ENCODE results near the gene NPB.

Gene NPB

DNA sequence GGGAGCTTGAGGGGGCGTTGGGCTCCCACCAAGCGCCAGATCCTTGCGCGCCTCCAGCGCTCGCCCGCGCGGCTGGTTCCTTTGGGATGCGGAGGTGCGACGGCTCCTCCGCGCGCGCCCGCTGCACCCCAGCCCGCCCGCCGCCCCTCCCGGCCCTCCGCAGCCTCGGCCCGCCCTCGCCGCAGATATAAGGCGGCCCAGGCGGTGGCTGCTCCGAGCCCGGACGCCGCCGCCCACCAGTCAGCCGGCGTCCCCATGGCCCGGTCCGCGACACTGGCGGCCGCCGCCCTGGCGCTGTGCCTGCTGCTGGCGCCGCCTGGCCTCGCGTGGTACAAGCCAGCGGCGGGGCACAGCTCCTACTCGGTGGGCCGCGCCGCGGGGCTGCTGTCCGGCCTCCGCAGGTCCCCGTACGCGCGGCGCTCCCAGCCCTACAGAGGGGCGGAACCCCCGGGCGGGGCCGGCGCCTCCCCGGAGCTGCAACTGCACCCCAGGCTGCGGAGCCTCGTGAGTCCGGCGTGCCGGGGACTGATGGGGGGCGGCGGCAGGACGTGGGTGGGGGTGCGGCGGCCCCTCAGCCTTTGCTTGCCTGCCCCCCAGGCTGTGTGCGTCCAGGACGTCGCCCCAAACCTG lies at the start of gene NPB:
Gene NPB (plus strand): TSS at position 216 of the 630 bp plus-strand sequence. CDS start 40 bp downstream, at position 256.
- DNase-seq (ENCODE audit: low read depth in 2 of 2), result no peak

DNA sequence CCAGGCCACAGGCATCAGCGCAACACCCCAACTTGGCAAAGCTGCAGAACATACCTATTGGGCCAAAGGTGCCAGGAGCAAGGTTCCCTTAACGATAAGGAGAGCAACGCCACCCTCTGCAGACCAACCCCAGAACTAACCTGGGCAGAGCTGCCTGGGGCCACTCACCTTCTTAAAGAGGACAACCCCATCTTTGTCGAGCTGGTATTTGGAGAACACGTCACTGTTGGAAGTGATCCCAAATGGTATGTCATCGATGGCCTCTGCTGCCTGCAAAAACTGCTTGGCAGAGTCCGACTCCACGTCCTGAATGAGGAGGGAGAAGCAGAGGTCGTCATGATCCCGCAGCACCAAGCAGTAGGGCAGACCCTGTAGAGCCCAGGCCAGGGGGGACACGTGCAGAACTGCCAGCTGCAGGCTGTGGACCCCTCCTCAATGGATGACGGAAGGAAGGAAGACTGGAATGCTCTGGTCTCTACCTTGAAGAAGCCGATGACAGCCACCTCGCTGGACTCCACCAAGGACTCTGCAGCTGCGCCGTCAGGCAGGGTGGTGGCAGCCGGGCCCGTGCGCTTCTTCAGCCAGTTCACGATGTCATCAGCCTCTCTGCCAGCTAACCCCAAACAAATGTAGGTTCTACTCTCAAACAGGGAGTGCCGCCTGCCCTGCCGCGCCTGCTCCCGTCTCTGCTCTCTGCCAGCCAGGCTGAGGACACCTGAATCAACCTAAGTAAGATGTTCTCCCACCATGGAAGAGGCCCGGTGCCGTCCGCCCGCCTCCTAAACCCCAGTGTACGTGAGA lies 46.9 kb upstream of the NPB start:
- no peak for DNase-seq (ENCODE audit: low read depth in 2 of 2)

DNA sequence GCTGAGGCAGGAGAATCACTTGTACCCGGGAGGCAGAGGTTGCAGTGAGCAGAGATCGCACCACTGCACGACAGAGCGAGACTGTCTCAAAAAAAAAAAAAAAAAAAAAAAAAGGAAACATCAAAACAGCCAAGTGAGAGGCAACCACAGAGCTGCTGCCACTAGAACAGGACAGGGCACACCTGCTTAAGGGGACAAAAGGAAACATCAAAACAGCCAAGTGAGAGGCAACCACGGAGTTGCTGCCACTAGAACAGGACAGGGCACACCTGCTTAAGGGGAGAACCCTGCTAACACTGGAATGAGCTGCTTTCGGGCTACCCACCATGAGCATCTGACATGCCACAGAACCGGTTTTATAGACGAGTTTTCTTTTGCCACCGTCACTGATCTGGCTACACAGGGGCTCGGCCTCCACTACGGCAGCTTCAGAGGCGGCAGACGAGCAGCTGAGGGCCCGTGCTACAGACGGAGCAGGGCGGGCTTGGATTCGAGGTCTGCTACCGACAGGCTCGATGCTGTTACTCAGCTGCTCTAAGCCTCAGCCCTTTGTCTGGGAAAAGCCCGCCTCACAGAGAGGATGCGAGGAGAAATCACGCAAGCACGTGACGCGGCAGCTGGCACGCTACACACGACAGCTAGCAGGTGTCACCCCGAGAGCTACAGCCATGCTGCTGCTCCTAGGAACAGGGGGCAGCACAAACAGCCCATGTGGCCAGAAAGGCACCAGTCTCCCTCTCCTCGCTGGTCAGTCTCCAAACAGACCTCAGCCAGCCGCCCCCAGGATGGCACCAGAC lies 43.7 kb upstream of the NPB start:
- no peak for DNase-seq (ENCODE audit: low read depth in 2 of 2)

DNA sequence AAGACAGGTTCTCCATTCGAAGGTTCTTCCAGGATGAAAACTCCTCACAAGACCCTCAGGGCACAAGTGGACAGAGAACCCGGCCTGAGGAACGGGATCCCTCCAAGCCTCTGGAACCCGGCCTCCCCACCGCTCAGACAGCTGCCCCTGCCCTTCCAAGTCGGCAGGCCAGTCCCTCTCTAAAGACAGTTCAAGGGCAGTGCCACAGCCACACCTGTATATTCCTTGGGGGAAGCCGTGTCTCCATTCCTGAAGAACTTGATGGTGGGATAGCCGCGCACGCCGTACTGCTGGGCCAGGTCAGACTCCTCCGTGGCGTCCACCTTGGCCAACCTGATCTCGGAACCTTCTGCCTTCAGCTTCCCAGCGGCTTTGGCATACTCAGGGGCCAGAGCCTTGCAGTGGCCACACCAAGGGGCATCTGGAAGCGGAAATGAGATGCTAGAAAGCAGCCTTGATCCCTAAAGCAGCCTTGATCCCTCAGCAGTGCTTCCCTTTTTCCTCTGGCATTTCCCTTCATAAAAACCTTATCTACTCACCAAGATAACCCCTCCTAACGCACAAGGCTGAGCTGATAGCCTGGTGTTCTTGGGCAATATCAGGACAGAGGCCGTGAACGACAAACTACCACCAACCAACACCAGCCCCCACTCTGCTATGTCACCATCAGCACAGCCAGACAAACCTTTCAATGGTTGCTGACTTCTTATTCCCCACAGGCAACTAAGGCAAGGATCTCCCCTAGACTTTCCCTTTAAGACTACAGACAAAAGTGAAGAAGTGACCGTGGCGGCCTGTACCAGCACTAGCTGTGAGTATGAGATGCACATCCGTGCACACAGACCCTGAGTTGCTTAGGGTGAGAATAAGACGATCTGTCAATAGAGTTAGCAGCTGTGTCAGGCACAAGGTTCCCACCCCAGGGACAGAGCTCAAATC lies 42.8 kb upstream of the NPB start:
- DNase-seq (ENCODE audit: low read depth in 2 of 2), result no peak

DNA sequence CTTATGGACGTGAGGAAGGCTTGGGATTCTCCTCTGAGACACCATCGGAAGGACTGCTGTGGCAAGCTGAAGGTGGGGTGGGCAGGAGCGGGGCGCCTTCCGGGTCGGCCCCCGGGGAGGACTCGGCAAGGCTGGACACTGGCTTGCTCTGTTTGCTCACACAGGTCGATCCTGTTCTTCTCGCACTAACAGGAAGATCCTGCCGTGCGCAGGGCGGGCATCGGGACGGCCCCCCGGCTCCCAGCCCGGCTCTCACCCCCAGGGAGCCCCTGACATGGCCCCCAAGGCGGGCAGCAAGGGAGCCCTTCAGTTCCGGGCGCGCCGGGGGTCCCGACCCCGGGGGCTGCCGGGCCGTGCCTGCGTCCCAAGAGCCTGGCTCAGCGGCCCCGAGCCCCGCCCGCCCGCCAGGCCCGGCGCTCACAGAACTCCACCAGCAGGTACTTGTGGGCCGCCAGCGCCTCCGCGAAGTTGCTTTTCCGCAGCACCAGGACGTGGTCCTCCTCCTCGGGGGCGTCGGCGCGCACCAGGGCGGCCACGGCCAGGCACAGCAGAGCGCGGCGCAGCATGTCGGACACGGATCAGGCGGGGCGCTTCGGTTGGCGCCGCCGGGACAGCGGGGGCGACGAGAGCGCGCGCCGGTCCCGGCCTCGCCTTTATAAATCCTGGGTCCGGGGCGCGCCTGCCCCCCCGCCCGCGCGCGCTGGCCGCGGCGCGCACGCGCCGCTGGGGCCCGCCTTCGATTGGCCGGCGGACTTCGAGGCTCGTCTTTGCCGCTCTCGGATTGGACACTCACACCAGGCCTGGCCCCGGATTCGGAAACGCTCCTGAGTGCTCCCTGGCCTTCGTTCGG lies 41.9 kb upstream of the NPB start, which contains the start of gene P4HB:
Gene P4HB (minus strand): TSS at position 630 of the 850 bp plus-strand sequence. CDS start 64 bp downstream, at position 566.
- peak in 1 of 2 donors; percentile 93 for DNase-seq (ENCODE audit: low read depth in 2 of 2)

DNA sequence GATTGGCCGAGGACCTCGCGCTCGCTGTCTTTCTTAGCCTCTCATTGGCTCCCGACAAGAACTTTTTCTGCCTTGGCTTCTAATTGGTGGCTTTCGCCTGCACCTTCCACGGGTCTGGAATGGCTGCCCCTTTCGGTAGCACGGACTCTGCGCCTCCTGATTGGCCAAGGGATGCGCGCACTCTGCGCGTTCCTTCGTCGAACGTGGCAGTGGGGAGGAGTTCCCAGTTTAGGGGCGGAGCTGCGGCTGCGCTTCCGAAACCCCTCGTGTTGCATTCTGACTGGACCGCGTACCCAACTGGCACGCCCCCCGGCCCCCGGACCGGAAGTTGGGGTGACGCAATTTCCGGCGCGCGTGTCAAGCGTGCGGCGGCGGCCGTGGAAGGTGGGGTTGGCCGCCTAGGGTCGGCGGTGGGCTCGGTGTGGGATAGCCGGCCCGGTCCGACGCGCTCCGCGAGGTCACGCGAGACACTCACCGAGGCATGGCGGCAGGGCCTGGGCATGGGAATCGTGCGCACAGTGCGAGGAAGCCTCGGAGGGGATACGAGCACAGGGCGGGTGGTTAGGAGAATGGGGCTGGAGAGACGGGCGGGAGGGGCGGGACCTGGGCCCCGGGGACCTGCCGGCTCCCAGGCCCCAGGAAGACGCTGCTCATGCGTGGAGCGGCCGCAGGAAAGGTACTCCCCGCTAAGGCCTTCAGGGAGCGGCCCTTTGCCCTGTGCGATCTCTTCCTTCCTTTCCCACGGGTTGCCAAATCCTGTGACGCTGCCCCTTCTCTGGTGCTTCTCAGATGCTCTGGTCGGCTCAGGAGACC lies 41.1 kb upstream of the NPB start:
- DNase-seq (ENCODE audit: low read depth in 2 of 2), result peak; percentile 97 to 99

DNA sequence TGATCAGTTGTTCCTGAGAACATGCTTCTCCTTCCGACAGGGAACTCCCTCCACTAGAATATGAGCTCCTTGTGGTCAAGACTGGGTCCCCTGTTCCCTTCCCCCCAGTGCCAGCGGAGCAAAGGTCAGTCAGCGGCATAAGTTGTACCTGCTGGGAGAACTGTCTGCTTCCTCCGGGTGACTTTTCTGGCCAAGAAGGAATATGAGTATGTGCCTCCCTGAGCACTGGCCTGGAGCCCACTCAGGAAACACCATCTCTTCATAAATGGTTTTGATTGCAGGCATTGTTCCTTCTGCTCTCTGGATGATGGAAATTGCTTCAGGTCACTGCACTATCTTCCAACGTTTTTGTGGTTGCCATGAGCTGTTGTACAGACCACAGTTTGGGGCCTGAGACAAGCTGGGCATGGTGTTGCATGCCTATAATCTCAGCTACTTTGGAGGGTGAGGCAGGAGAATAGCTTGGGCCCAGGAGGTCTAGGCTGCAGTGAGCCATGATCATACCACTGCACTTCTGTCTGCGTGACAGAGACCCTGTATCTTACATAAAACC lies 38.8 kb upstream of the NPB start:
- no peak for DNase-seq (ENCODE audit: low read depth in 2 of 2)

DNA sequence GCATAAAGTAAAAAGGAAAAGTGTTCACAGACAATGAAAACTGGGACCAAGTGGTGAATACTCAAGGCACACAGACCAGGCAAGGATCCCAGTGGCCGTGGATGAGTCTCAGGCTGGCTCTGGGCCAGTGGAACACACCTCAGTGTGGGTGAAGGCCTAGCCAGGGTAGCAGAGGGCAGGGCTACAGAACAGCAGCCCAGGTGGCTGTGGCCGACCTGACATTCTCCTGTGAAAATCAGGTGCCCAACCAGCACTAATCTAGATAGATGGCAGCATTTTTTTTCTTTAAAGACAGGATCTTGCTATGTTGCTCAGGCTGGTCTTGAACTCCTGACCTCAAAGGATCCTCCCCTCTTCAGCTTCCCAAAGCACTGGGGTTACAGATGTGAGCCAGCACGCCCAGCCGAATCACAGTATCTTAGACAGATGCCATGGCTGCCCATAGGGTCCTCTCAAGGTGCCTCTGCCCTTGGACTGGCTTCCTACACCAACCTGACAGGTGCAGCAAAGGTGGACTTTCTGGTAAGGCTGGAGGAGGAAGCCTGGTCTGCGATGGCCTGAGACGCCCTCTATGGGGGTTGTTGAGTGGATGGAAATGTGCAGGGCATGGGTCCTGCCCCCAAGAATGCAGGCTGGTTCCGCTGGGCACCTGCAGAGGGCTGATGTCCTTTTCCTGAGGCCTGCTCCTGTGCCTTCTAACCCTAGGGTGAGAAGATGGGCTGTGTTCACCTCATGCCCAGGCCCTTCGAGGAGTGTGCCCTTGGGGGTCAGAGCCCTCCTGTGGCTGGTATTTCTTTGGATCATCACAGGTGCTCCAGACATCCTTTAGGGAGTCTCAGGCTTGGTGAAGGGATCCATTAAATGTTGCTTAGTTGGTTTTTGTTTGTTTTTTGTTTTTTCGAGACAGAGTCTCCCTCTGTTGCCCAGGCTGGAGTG lies 37.9 kb upstream of the NPB start:
- no peak for DNase-seq (ENCODE audit: low read depth in 2 of 2)

DNA sequence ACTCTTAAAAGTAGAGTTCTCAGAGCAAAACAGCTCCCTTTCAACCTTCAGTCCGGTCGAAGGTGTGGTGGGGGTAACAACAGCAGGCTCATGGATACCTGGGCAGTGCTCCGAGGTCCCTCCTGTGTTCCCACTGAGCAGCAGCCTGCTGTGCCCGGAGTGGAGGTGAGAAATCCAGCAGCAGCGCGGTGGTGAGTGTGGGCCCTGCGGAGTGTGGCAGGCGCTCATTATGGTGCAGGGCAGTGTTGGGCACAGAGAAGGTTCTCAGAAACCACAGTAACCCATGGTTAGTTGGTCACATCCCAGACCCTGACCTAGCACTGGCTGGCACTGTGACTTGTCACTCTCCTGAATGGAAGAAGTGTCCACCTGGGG lies 36.7 kb upstream of the NPB start:
- DNase-seq (ENCODE audit: low read depth in 2 of 2), result no peak

DNA sequence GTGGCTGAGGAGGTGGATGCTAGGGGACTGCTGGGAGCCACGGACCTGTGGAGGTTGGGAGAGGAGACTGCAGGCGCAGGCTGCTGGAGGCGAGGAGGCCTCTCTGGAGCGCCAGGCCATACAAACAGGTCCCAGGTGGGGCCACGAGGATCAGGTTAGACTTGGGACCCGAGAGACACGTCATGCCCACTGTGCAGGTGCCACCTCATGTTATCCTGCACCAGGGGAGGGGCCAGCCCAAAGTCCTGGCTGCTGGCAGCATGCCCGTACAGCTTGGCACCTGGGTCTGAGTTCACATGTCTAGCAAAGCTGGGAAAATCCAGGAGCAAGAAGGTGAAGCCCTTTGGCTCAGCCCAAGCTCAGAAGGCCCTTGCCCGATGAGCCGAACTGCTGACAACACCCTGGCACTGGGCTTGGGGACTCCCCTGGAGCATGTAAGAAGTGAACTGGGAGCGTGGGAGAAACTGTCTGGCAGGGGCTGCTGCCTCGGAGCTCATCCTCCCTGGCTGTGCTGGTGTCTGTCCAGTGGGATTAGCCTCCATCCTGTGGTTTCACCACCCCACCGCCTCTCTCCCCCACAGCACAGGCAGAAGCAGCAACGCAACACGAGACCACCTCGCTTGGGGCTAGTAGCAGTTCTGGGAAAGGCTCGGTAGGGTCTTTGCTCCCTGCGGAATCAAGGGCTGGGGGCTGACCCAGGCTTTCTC lies 36.2 kb upstream of the NPB start:
- DNase-seq (ENCODE audit: low read depth in 2 of 2), result no peak

DNA sequence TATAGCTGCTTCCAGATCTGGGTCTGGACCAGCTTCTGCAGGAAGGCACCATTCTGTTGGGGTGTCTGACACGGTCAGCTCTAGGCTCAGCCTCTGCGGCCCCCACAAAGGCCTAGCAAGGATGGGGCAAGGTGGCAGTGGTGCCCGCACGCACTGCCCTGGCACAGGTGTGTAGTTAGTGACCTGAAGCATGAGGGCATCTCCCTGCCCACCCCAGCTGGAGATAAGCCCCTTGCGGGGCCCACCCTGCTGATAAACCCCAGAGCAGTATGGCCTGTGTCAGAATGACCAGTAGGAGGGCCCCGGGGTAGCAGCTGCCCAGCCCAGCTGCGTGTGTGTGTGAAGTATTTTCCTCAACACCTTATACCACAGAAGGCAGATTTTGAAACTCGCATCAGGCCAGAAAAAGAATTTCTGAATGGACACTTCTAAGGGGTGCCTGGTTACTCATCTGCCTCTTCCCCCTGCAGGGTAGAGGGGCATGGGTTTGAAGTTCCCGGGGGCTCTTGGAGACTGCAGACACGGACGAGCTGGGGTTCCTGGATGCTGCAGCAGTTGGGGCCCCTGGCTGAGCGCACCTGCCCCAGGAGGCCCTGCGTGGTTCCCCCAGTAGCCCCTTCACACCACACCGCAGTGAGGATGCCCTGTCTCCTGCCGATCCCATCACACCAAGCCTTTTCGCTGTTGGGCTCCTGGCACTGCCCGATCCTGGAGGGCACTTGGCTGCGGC lies 35.4 kb upstream of the NPB start:
- no peak for DNase-seq (ENCODE audit: low read depth in 2 of 2)

DNA sequence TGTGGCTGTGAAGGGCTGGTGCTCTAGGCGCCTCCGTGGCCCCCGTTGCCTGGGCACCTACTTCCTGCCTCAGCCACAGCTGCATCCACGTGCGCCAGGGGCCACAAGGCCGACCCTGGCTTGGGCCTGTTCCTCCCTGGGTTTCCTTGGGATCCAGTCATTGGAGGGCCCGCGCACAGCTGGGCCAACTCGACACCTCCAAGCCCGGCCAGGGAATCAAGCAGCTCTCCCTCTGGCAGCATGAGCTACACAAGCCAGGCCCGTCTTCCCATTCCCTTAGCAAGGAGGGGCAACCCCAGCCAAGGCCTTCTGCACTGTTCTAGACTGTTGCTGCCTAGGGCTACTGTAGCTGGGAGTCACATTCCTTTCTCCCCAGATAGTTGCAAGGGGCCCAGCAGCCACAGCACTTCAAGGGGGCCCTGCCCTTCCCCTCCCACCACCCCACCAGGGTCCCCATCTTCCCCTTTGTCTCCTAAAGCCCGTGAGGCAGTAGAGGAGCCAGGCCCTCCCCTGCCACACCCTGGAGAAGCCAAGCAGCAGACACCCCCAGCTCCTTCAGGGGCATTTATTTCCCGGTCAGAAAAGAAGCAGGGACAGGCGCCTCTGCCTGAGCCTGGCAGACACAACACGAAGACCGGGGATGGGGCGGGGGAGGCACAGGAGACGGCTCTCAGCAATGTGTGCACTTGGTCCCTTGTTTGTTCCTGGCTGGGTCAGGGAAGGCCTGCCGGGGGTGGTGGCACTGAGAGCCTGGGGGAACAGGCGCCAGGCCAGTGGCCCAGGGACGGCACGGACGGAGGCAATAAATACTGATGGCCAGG lies 34.7 kb upstream of the NPB start:
- no peak for DNase-seq (ENCODE audit: low read depth in 2 of 2)

DNA sequence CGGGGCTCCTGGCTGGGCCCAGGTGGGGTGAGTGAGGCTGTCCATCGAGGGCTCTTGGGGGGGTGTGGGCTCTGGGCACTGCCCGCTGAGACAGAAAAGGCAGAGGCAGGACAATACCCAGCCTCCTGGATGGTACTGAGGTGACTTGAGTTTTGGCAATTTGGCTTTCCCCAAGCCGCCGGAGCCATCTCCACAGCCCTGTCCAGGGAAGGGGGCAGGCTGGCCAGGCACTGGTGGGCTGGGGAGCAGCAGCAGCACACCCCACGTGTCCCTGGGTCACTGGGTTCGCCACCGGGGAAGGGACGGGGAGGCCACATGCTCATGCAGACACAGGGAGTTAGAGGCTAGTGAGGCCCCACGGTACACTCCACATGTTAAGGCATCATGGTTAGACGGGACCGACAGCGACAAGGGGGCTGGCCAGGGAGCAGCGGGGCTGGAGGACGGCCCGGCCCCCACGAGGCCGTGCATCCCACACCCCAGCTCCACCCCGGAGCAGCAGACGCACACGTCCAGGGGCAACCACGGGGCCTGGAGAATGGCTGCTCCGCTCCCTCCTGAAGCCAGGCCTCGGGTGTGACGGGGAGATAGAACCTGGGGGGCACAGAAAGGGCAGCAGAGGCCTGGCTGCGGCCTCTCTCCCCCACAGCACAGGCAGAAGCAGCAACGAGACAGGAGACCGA lies 33.9 kb upstream of the NPB start:
- no peak for DNase-seq (ENCODE audit: low read depth in 2 of 2)

DNA sequence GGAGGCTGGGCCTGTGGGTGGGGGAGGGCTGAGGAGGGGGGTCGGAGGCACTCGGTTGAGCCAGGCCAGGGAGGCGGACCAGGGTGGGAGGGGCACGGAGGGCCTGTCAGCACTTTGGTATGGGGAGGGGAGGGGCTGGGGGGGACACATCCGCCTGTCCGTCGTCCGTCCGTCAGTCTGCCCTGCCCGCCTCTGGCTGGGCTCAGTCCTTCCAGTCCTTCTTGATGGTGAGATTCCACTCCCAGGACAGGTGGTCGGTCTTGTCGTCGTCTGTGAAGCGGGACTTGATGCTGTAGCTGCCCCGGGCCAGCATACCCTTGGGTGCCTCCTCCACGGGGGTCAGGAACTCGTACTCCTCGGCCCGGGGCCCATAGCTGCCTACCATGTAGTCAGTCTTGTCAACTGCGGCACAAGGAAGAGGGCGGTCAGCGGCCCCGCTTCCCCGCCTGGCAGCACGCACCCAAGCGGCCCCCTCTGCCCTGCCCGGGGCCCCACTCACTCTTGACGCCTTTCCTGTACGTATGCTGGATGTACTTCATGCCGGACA lies 33.3 kb upstream of the NPB start:
- no peak for DNase-seq (ENCODE audit: low read depth in 2 of 2)

All from activated CD8-positive, alpha-beta memory T cell treated with anti-CD3 and anti-CD28 coated beads for 4 hours (primary cell).